Measurements from ENCODE around the gene PDE2A.

- TF ChIP-seq SUZ12 (IDR thresholded peaks at IDR 0.05; ENCODE audit: extremely low read depth, insufficient read depth, insufficient read length) = no peak
- no peak for TF ChIP-seq ZNF274 (IDR thresholded peaks at IDR 0.05; ENCODE audit: low read depth, low read length)
Measured at GRCh38 chr11:72574548-72575460, 99.4 kb downstream of the PDE2A start.

Measured in NT2/D1 (cell line).